ENCODE results near the gene NKG7.

The NKG7 gene

DNA sequence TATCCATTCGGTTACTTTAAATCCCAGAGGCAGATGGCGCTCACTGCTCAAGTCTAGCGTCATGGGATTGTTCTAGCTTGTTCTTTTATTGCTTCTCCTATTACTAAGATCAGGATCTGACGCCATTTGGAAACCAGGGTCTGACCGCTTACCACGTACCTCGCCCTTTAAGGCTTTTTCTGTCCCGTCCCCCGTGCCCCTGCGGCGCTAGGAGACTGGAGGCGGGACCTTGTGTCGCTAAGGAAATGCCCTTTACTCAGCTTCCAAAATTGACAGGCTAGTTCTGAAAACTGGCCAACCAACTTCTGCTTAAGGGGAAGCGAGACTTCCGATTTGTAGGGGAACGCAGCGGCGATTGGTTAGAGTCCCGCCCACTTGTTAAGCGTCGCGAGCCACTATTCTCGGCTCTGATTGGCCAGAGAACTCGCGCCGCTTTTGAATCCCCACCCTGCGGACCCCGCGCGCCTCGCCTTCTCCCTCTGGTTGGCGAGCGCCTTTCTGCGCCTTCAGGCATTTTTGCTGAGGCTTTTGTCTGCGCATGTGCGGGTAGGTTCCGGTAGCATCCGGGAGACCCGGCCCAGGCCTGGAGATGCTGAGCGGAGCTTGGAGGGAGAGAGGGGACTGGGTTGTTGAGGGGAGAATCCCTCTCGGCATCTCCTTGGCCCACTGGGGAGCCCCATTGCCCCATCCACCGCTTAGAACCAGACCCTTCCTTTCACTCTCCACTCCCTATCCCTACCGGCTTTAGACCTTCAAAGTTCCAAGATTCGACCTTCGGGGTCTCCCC lies 21.8 kb upstream of the NKG7 start:
- H3K4me3 ChIP-seq (ENCODE audit: low read length): peak overlapping the region; percentile 97

GRCh38 chr19:51392701-51393100 lies 20.2 kb upstream of the NKG7 start:
- DNase-seq (ENCODE audit: low read depth, low spot score): no peak
- H3K4me3 ChIP-seq (ENCODE audit: low read length): no peak overlapping the region

More for the DNA sequence above, 21.8 kb upstream of the NKG7 start:
- DNase-seq (ENCODE audit: low read depth, low spot score): peak; percentile 100

DNA sequence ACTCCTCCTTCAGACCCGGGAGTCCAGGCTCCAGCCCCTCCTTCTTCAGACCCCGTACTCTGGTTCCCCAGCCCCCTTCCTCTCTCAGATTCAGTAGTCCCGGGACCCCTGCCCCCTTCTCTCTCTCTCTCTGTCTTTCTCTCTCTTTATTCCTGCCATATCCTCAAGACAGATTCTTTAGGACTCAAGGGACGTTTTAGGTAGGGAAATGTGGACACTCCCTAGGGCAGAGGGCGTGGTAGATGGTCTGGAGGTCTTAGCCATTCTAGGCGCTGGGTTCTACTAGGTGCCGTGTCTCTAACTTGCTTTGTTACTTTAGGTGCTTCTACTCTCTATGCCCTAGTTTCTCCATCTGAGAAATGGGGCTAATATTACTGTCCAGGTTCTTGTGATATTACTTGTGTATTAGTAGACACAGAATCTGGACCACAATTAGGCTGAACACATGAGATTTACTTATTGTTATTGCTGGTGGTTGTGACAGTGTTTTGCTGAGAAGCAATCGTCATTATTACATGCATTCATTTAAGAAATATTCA lies 18.7 kb upstream of the NKG7 start:
- DNase-seq (ENCODE audit: low read depth, low spot score): no peak
- H3K4me3 ChIP-seq (ENCODE audit: low read length): no peak overlapping the region

GRCh38 chr19:51389143-51389542 lies 16.7 kb upstream of the NKG7 start:
- no peak for DNase-seq (ENCODE audit: low read depth, low spot score)
- no peak overlapping the region for H3K4me3 ChIP-seq (ENCODE audit: low read length)

- no peak for DNase-seq (ENCODE audit: low read depth, low spot score)
- H3K4me3 ChIP-seq (ENCODE audit: low read length): no peak within 1 kb of the TSS
Measured at GRCh38 chr19:51387924-51388389, 15.5 kb upstream of the NKG7 start, which contains the start of gene LIM2. Gene LIM2 (minus strand): TSS chr19:51387974. CDS start chr19:51387443, 531 bp downstream.

DNA sequence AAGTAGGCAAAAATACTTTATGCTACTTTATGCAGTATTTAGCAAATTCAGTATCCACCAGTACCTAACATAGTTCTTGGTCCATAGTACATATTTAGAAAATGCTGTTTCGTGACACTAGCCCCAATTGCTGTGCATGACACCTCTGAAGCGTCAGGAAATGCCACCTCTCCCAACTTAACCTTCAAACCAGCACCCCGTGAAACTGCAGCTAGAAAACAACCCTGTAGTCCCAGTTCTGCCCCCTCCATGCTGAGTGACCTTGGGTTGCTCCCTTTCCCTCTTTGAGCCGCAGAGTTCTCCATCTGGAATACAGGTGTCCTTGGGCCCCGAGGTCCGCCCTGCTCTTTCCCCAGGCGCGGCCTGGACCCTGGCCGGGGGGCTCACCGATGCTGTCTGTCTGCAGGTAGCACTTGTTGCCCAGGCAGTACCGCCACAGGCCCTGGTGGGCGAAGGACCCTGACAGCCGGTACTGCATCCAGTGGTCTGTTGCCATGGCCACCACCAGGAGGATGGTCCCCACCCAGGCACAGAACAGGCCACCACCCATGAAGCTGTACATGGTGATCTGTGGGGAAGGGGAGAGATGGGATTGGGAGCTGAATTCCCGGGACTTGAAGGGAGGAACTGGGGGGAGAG lies 14.5 kb upstream of the NKG7 start:
- no peak overlapping the region for H3K4me3 ChIP-seq (ENCODE audit: low read length)
- no peak for DNase-seq (ENCODE audit: low read depth, low spot score)

DNA sequence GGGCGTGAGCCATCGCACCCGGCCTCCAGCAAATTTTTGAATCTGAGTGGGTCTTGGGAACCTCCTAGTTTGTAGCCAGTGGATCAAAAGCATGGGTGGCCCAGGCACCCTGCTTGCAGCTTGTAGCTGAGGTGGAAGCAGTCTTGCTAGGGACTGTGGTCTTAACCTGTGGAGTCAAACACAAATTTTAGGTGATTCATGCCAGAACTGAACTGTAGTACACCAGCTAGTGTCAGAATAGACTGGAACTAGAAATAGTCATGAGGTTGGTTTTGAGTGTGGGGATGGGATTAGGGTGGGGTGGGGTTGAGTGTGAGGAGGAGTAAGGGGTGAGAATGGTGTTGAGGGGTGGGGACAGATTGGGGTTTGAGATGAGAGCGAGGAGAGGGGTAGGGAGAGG lies 9.6 kb upstream of the NKG7 start:
- H3K4me3 ChIP-seq (ENCODE audit: low read length): no peak overlapping the region
- no peak for DNase-seq (ENCODE audit: low read depth, low spot score)

GRCh38 chr19:51380379-51380778 lies 7.9 kb upstream of the NKG7 start:
- H3K4me3 ChIP-seq (ENCODE audit: low read length): no peak overlapping the region
- no peak for DNase-seq (ENCODE audit: low read depth, low spot score)

DNA sequence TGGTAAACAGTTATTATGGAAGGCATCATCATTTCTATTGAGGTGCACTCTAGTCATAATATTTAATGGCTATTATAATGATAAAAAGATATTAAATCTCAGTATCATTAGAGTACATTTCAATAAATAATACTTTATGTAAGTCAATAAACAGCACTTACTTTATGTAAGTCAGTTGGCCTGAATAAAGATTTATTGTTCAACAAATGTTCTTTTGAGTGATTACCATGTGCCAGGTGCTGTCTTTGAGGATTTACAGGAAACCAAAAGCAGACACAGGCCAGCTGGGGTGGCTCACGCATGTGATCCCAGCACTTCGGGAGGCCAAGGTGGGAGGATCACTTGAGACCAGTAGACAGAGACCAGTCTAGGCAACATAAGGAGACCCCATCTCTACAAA lies 5.0 kb upstream of the NKG7 start:
- DNase-seq (ENCODE audit: low read depth, low spot score): no peak
- H3K4me3 ChIP-seq (ENCODE audit: low read length): no peak overlapping the region

GRCh38 chr19:51375504-51376221 lies 3.2 kb upstream of the NKG7 start:
- H3K4me3 ChIP-seq (ENCODE audit: low read length): no peak overlapping the region
- peak; percentile 83 for DNase-seq (ENCODE audit: low read depth, low spot score)

GRCh38 chr19:51372021-51372648 lies 319 bp downstream of the NKG7 start:
- no peak for DNase-seq (ENCODE audit: low read depth, low spot score)
- peak overlapping the region; percentile 27 for H3K4me3 ChIP-seq (ENCODE audit: low read length)

GRCh38 chr19:51371186-51371690 lies 1.2 kb downstream of the NKG7 start:
- H3K4me3 ChIP-seq (ENCODE audit: low read length): no peak overlapping the region
- no peak for DNase-seq (ENCODE audit: low read depth, low spot score)

GRCh38 chr19:51370230-51370629 lies 2.2 kb downstream of the NKG7 start:
- DNase-seq (ENCODE audit: low read depth, low spot score): no peak

GRCh38 chr19:51368366-51369282 lies 3.8 kb downstream of the NKG7 start, which contains the start of gene CLDND2:
Gene CLDND2 (minus strand): TSS chr19:51369003. CDS start chr19:51368577, 426 bp downstream.
- H3K4me3 ChIP-seq (ENCODE audit: low read length): peak within 1 kb of the TSS; percentile 65
- DNase-seq (ENCODE audit: low read depth, low spot score): no peak

More at GRCh38 chr19:51370230-51370629, 2.2 kb downstream of the NKG7 start:
- H3K4me3 ChIP-seq (ENCODE audit: low read length): no peak overlapping the region

DNA sequence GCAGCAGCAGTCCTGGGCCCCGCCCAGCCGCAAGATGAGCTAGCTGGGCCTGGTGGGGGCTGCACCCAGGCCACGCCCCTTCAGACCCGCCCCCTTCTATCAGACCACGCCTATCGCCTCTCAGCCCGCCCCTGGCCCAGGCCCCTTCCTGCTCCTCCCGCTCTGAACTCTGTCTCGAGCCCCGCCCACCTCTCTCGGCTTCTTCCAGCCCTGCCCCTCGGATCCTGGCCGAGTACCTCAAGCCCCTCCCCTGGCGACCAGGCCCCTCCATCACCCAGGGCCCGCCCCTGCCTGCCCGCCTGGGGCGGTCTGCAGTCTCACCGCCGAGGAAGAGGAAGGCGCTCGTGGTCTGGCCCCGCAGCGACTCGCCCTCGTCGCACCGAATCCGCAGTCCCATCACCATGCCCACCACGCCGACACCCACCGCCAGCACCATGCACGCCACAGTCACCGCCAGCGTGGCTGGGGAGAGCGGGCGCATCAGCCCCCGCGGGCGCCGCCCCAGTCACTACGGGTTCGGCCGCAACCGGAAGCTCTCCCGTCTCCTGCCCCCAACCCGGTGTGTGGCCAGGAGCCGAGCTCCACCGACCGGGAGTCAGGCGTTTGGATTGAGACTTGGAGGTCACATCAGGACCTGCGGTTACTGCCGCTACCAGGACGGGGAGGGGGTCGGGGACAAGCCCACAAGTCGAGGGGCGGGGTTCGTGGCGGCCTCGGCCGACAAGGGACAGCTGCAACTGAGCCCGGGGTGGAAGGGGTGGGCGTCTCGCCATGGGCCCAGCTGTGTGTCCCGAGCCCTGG lies 4.7 kb downstream of the NKG7 start:
- DNase-seq (ENCODE audit: low read depth, low spot score): peak; percentile 95
- peak overlapping the region; percentile 65 for H3K4me3 ChIP-seq (ENCODE audit: low read length)

- H3K4me3 ChIP-seq (ENCODE audit: low read length): peak overlapping the region; percentile 65
Measured at GRCh38 chr19:51367255-51367564, 5.2 kb downstream of the NKG7 start.

More at GRCh38 chr19:51367255-51367564, 5.2 kb downstream of the NKG7 start:
- DNase-seq (ENCODE audit: low read depth, low spot score): no peak

All from Jurkat, Clone E6-1 (cell line).